ENCODE results near the gene CTNNA1.

CTNNA1 gene

GRCh38 chr5:138733509-138733908, 19.7 kb upstream of the CTNNA1 start:
- DNase-seq (ENCODE audit: low read depth) = no peak
- H3K4me3 ChIP-seq (ENCODE audit: low read depth, low read length) = no peak overlapping the region
- TF ChIP-seq CTCF (IDR thresholded peaks at IDR 0.05; ENCODE audit: control insufficient read depth, extremely low read depth, insufficient read depth) = no peak

GRCh38 chr5:138736293-138736692, 16.9 kb upstream of the CTNNA1 start:
- no peak for DNase-seq (ENCODE audit: low read depth)
- no peak for TF ChIP-seq CTCF (IDR thresholded peaks at IDR 0.05; ENCODE audit: control insufficient read depth, extremely low read depth, insufficient read depth)
- no peak overlapping the region for H3K4me3 ChIP-seq (ENCODE audit: low read depth, low read length)

- H3K4me3 ChIP-seq (ENCODE audit: low read depth, low read length) = no peak overlapping the region
- TF ChIP-seq CTCF (IDR thresholded peaks at IDR 0.05; ENCODE audit: control insufficient read depth, extremely low read depth, insufficient read depth) = no peak
- DNase-seq (ENCODE audit: low read depth) = no peak
Observed at GRCh38 chr5:138737494-138738265, 15.5 kb upstream of the CTNNA1 start.

GRCh38 chr5:138738399-138738798, 14.8 kb upstream of the CTNNA1 start:
- no peak for DNase-seq (ENCODE audit: low read depth)
- H3K4me3 ChIP-seq (ENCODE audit: low read depth, low read length) = no peak overlapping the region
- no peak for TF ChIP-seq CTCF (IDR thresholded peaks at IDR 0.05; ENCODE audit: control insufficient read depth, extremely low read depth, insufficient read depth)

- TF ChIP-seq CTCF (IDR thresholded peaks at IDR 0.05; ENCODE audit: control insufficient read depth, extremely low read depth, insufficient read depth) = no peak
- DNase-seq (ENCODE audit: low read depth) = no peak
- no peak overlapping the region for H3K4me3 ChIP-seq (ENCODE audit: low read depth, low read length)
Observed at GRCh38 chr5:138739938-138740337, 13.3 kb upstream of the CTNNA1 start.

- H3K4me3 ChIP-seq (ENCODE audit: low read depth, low read length) = no peak overlapping the region
- no peak for DNase-seq (ENCODE audit: low read depth)
- no peak for TF ChIP-seq CTCF (IDR thresholded peaks at IDR 0.05; ENCODE audit: control insufficient read depth, extremely low read depth, insufficient read depth)
Observed at GRCh38 chr5:138743484-138743883, 9.7 kb upstream of the CTNNA1 start.

- DNase-seq (ENCODE audit: low read depth) = no peak
- TF ChIP-seq CTCF (IDR thresholded peaks at IDR 0.05; ENCODE audit: control insufficient read depth, extremely low read depth, insufficient read depth) = no peak
- H3K4me3 ChIP-seq (ENCODE audit: low read depth, low read length) = no peak overlapping the region
Observed at GRCh38 chr5:138745268-138745667, 8.0 kb upstream of the CTNNA1 start.

Measured in LNCaP clone FGC (cell line).